Jurkat, Clone E6-1 (cell line): ENCODE results near the gene MAN1A2.
"Not testable (repeated sequence)": the region's sequence is repeated elsewhere in the genome, so short reads cannot be mapped to it uniquely, and the experiment has no call there.

Source experiments
- DNase-seq: peaks from one replicate; pipeline ENCODE4 v3.0.0-alpha.2; 2011; ENCODE audit warnings: low read depth, low spot score
- H3K4me3 ChIP-seq: 2 replicates; pipeline ENCODE4 v1.5.1; 2011; ENCODE audit warnings: mild to moderate bottlenecking, low read length, control low read depth, moderate library complexity

Gene MAN1A2

GRCh38 chr1:117357833-117358603 lies 9.2 kb upstream of the MAN1A2 start:
- DNase-seq, H3K4me3 ChIP-seq: not testable (repeated sequence)

GRCh38 chr1:117358604-117358887 lies 8.7 kb upstream of the MAN1A2 start:
- not testable (repeated sequence) for H3K4me3 ChIP-seq, DNase-seq

DNA sequence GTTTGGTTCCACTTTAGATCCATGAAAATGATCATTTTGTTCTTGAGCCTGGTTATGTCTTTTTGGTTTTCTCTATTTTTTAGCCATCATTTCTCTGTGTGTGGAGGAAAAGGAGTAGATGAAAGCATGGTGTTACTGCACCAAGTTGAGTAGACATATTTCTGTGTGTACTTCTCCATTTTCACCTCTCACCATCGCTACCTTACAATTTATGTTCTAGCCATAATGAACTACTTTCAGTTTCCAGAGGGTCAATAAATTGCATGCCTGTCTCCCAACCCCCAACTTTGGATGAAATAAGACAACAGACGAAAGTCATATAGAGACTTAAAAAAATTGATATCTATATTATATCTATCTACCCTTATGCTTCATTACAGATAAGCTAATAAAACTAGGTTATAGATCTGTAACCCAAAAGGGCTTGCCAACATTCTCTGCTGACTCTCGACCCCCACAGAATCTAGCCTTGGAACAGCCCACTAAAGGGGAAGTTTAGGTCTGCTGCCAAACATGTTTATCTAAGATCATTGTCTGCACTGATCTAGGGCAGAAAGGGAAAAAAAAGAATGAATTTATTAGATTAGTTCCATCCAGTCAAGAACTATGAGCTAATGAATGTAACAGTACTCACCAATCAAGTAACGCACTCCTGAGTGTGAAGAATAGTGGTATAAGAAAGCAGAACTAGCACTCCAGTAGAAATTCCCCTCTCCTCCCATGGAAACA lies 7.5 kb upstream of the MAN1A2 start:
- H3K4me3 ChIP-seq = no peak overlapping the region
- no peak for DNase-seq

GRCh38 chr1:117362986-117363385 lies 4.3 kb upstream of the MAN1A2 start:
- no peak overlapping the region for H3K4me3 ChIP-seq

DNA sequence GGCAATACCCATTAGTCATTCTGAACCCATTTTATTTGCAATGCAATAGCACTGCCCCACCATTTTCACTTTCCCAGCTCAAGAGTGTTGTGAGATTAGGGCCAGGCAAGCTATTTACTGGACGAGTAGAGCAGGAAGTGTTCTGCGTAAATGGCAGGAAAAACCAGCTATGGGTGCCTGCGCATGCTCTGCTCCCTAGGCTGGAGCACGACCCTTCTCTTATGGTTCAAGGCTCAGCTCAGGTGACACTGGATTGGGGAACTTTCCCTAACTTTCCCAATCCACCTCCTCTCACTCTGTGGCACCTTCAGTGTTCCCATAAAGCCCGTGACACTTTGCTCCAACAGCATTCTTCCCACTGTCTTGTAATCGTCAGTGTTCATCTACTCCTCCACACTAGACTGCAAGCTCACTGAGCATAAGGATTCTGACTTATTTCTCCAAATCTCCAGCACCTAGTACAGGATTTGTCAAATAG lies 3.6 kb upstream of the MAN1A2 start:
- no peak for DNase-seq
- no peak overlapping the region for H3K4me3 ChIP-seq

More at GRCh38 chr1:117362986-117363385, 4.3 kb upstream of the MAN1A2 start:
- DNase-seq = no peak

DNA sequence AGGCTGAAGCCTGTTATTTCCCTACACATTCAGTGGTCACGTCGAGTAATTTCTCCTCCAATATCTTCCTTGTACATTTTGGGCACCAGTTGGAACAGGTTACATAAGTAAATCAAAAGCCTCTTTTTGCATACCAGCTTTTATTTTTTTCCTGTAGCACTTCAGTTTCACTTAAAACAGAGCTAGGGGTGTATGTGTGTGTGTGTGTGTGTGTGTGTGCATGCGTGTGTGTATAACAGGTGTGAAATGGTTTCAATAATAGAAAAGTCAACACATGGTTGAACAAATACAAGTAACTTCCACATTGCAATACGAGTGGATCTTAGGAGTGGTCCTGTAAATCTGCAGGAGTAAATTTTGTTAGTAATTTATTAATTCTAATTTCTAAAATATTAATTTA lies 3.0 kb upstream of the MAN1A2 start:
- no peak for DNase-seq
- H3K4me3 ChIP-seq = no peak overlapping the region

DNA sequence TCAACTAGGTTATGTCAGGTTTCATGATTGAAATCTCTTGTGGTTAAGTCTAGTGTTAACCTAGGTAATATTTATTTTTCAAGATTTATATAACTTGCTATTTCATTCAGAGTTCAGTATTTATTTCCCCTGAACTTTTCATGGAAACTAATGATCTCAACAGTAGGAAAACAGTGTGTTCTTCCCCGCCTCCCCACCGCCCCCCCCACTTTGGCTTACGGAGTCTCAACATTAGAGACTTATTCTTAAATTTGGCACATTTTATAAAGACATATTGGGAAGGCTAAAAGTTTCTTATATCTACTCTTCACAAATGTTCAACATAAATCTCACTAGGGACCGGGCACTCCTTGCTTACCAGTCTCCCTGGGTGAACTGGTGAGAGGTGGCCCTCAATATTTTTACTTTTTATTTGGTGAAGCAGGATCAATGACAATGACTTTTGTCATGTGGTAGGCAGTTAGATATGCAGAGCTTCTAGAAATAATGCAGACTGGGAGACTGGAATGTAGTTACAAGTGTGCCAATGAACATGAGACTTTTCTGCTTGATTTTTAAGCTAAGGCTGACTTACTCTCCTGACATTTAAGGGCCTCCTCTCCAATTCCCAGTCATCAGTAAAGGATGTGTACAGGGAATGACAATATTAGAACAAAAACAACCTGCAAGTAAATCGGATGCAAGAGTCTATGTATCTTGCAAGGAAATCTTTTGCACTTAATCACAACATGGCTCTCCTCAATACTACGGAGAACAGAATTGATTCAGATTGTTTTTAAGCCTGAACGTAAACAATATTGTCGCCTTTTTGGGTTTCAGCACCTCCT lies 1.7 kb upstream of the MAN1A2 start:
- peak overlapping the region; percentile 86 for H3K4me3 ChIP-seq
- DNase-seq = no peak

DNA sequence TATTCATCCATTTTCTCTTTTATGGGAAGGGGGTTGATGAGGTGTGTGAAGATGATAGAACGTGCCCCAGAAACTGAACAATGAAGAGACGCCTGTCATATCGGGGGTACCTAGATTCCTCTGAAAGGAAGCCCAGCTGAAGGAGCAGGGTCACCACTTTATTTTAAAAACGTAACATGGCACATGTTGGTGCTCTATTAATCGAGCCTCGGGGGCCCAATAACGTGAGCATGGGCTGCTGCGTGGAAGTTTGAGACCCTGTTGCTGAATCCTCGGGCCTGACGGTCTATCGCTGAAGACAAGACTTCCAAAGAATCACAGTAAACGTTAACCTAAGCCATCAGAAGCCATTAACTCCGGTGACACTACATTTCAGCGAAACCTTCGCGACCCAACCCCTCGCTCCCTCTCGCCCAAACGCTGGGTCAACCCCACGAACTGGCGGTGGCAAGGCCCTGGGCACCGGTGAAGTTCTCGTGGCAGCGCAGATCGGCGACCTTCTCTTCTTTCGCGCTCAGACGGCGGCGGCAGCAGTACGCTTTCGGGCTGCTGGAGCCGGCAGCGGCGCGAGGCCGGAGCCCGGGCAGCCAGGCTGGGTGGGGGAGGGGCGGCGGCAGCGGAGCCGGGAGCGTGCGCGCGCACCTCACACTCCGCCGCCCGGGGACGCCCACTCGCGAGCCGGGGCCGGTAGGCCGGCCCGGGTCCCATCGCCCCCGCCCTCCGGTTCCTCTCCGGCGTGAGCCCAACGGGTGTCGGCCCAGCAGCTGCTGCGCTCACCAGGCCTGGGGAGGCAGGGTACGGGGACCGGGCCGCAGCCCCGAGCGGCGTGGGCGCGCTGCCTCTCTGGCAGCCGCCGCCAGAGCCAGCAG lies 838 bp upstream of the MAN1A2 start:
- no peak for DNase-seq
- H3K4me3 ChIP-seq = peak overlapping the region; percentile 86

DNA sequence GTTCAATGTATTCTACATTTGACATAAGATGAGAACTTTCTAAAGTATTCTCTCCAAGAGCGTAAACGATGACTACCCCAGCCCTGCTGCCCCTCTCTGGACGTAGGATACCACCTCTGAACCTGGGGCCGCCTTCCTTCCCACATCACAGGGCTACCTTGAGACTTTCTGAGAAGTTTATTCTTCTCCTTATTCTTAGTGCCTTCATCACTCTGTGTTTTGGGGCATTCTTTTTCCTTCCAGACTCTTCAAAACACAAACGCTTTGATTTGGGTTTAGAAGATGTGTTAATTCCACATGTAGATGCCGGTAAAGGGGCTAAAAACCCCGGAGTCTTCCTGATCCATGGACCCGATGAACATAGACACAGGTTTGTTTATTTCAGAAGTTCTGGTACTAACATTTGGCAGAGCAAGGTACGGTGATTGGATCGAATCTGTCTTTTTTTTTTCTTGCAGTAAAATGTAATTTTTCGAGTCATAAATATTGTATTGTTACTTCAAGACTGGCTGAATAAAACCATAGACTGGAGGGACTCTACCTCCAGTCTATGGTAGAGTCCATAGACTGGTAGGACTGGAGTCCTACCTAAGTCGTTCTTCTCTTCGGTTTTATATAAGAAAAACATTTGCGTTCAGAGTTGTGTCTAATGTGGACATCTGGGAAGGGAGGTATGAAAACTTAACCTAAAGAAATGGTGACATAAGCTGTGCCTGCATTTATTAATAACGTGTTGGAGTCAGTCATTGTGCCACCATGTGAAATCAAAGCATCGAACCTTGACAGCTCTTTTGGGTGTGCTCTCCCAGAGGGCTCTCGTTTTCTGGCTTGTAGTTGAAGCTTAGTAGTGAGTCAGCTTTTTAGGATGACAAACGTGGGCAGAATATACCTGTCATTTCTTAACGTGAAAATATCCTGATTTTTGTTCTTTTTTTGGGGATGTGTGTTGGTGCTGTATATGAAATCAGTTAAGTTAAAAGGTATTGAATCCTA lies 1.2 kb downstream of the MAN1A2 start:
- DNase-seq = no peak
- peak overlapping the region; percentile 86 for H3K4me3 ChIP-seq

- no peak overlapping the region for H3K4me3 ChIP-seq
Observed at GRCh38 chr1:117370071-117370470, 2.8 kb downstream of the MAN1A2 start.

DNA sequence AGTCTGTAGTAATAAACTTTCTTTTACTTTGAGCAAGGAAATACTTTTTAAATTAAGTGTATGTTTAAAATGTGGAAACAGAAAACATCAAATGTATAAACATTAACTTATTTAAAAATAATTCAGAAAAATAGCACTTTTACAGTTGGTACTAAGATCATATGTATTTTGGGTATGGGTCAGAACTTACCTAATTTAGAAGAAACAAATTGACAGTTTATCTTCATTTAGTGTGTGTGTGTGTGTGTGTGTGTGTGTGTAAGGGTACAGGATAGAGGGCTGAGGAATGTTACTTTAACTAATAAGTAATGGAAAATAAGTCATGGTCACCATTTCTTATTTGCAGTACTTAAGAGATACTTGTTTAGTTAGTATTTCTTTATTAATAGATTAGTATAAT lies 3.3 kb downstream of the MAN1A2 start:
- H3K4me3 ChIP-seq = no peak overlapping the region
- no peak for DNase-seq

More at GRCh38 chr1:117370071-117370470, 2.8 kb downstream of the MAN1A2 start:
- DNase-seq = no peak

DNA sequence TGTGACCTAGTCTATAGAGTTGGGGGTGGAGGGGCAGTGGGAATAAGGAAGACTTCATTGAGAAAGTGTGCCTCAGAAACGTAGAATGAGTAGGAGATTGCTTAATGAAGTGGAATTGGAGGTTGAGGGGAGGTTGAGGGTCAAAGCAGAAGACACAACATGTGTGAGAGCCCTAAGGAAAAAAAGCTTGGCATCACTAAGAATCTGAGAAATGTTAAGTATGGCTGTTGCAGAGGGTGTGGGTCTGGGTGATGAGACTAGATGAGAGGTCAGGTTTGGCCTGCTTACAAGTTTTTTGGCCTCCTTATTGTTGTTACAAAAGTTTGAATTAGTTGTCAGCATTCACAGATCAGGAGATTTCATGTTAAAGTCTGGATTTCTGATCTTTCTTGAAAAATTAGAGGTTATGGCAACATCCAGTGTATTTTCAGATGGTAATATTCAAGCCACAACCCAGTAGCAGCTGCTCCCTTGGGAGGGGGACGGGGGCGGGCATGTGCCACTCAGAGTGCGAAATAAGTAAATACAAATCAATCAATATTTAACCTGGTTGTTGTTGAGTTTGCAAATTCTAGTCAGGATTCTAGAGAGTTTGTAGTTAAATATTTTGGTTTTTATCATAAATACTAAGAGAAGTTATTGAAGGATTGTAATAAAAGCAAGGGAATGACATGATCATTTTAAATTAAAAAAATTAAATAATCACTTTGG lies 4.3 kb downstream of the MAN1A2 start:
- no peak overlapping the region for H3K4me3 ChIP-seq
- no peak for DNase-seq

DNA sequence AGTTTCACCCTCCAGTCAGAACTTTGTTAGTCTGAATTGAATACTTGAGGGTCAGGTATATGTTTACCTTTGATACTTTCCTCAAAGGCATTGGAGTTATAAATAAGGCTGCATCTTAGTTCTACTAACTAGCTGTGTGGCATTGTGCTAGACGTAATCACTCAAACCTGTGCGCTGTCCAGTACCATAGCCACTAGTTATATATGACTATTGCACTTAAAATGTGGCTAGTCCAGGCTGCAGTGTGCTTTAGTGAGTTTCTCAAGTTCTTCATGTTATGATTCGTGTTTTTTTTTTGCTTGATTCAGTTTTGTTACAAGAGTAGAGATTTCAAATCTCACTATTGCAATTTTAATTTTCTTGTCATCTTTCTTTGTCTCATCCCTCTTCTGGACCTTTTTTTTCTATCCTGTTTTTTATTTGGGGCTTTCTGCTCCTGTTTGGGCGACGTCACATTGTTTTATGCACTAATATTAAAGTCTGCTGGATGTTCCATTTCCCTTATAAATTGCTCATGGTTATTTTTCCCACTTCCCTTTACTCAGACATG lies 5.7 kb downstream of the MAN1A2 start:
- no peak for DNase-seq
- H3K4me3 ChIP-seq = no peak overlapping the region

GRCh38 chr1:117373932-117374331 lies 6.7 kb downstream of the MAN1A2 start:
- H3K4me3 ChIP-seq = no peak overlapping the region
- no peak for DNase-seq

DNA sequence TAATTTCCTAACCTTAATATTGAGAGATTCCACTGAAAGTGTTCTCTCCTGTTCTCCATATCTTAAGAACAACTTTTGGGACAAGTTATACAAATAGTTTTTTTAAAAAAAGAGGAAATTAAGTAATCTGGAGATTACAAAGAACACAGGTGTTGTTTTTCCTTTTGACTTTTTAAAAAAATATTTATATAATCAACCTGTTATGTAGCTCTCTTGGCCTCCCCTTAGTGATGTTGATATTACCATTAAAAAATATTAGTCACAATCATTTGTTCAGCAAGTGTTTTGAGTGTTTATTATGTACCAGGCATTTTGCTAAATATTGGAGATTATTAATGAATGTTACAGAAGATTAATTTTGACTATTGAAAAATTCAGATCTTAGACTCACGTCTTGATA lies 8.1 kb downstream of the MAN1A2 start:
- no peak for DNase-seq
- H3K4me3 ChIP-seq = no peak overlapping the region

DNA sequence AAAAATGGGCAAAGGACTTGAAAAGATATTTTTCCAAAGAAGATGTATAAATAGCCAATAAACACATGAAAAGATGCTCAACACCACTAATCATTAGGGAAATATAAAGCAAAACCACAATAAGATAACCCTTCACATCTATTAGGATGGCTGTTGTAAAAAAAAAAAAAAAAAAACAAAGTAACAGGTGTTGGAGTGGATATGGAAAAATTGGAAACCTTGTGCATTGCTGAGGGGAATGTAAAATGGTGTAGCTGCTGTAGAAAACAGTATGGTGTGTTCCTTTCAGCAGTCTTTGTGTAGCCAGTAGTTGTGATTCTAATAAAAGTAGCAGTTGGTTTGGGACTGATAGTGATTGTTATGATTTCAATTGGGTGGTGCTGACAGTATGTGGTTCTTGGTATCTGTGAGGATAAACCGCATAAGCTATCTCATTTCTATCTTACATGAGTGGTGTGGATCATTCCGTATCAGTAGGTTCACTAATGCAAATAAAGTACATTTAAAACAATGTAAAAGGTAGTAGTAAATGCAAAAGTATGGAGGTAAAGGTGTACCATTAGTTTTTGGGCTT lies 19.9 kb downstream of the MAN1A2 start:
- no peak for DNase-seq
- H3K4me3 ChIP-seq = no peak overlapping the region

- no peak overlapping the region for H3K4me3 ChIP-seq
- no peak for DNase-seq
Observed at GRCh38 chr1:117388328-117388727, 21.1 kb downstream of the MAN1A2 start.
